Ectodermal cell (in vitro differentiated cells): ENCODE data around the gene VPS33B.
"Not testable (repeated sequence)": the region's sequence is repeated elsewhere in the genome, so short reads cannot be mapped to it uniquely, and the experiment has no call there.

Experiments used
- H3K27ac ChIP-seq: 2 replicates; pipeline ENCODE4 v1.7.0; 2013; ENCODE audit warnings: mild to moderate bottlenecking, low read depth, low read length; ENCODE audit not compliant: insufficient read depth, poor library complexity, severe bottlenecking
- H3K27me3 ChIP-seq: 2 replicates; pipeline ENCODE4 v1.7.0; 2013; ENCODE audit warnings: mild to moderate bottlenecking, low read length; ENCODE audit not compliant: insufficient read depth, control insufficient read depth, poor library complexity, severe bottlenecking
- H3K36me3 ChIP-seq: one replicate; pipeline ENCODE4 v1.7.0; 2013; ENCODE audit warnings: low read length; ENCODE audit not compliant: control insufficient read depth, insufficient read depth
- H3K4me1 ChIP-seq: one replicate; pipeline ENCODE4 v1.7.0; 2013; ENCODE audit warnings: low read length; ENCODE audit not compliant: control insufficient read depth, insufficient read depth
- H3K4me3 ChIP-seq: 2 replicates; pipeline ENCODE4 v1.7.0; 2013; ENCODE audit warnings: low read depth, low read length, control low read depth; ENCODE audit not compliant: insufficient read depth
- H3K9me3 ChIP-seq: 2 replicates; pipeline ENCODE4 v1.7.0; 2013; ENCODE audit warnings: mild to moderate bottlenecking, low read length, moderate library complexity; ENCODE audit not compliant: control insufficient read depth
- WGBS, 2 experiments: methylation state at CpG; one replicate each; pipeline ENCODE4 v1.1.7; 2013; ENCODE audit warnings: missing lambda C conversion rate in 2 of 2; 5-methylcytosine and 5-hydroxymethylcytosine counted together

VPS33B gene

DNA sequence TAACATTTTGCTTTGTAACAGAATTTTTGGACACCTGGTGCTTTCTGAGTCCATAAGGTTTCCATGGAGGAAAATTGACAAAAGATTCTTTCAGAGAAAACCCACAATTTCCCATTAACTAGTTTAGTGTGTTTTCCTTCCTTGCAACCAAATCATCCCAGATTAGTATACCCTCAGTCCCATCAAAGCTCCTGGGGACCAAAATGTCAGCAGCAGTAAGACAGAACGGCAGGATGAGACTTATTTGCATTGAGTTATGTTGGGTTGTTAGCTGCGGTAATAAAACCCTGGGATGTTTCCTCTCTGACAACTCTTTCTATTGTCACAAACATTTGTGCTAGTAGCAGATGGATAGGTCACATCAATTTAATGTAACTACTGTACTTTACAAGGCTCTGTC is 32.4 kb upstream of the VPS33B start:
- Histone ChIP-seq H3K27ac (no peak overlapping the region), H3K27me3 (peaks cover 21% of the 10 kb centered on the region), H3K4me3 (no peak overlapping the region), H3K36me3 (no peaks in the 10 kb centered on the region), H3K4me1 (no peaks in the 10 kb centered on the region), H3K9me3 (no peaks in the 10 kb centered on the region)
- 69 to 88% methylated on average over 2 of the region's 2 CpGs for WGBS, 2 experiments

DNA sequence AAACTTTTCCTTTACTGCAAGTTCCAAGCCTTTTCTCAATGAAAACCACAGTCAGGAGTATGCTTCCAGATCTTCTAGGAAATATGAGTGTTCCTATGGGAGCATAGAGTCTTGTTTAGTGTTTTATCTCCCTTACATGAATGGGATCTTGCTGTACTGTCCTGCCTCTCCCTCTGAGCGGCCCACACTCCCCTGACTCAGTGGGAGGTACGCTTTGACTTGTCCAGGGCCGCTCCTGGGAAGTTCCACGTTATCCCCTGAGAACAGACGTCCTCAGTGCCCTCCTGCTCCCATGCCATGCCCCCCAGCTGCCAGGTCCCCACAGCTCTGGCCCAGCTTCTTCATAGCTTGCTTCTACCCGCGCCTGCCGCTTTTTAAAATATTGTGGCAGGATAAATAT is 28.9 kb upstream of the VPS33B start:
- H3K27ac ChIP-seq, result no peak overlapping the region
- H3K4me3 ChIP-seq, result no peak overlapping the region
- H3K9me3 ChIP-seq, result no peaks in the 10 kb centered on the region
- WGBS, 2 experiments, result 58 to 67% methylated on average over 5 to 7 of the region's 8 CpGs
- H3K36me3 ChIP-seq, result no peaks in the 10 kb centered on the region
- no peaks in the 10 kb centered on the region for H3K4me1 ChIP-seq
- peaks cover 26% of the 10 kb centered on the region for H3K27me3 ChIP-seq

DNA sequence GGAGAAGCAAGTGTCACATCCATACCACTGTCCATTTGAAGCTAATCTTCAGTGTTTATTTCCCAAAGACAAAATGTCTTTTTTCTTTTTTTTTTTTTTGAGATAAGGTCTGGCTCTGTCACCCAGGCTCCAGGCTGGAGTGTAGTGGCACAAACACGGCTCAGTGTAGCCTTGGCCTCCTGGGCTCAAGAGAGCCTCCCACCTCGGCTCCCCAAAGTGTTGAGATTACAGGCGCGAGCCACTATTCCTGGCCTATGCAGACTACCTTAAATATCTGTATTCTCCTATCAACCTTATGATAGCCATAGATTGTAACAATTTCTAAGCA is 27.7 kb upstream of the VPS33B start:
- no peak overlapping the region for H3K4me3 ChIP-seq
- H3K9me3 ChIP-seq, result no peaks in the 10 kb centered on the region
- no peaks in the 10 kb centered on the region for H3K36me3 ChIP-seq
- no peak overlapping the region for H3K27ac ChIP-seq
- WGBS, 2 experiments, result 80 to 85% methylated on average over 4 of the region's 4 CpGs
- H3K27me3 ChIP-seq, result peaks cover 15% of the 10 kb centered on the region
- H3K4me1 ChIP-seq, result no peaks in the 10 kb centered on the region

DNA sequence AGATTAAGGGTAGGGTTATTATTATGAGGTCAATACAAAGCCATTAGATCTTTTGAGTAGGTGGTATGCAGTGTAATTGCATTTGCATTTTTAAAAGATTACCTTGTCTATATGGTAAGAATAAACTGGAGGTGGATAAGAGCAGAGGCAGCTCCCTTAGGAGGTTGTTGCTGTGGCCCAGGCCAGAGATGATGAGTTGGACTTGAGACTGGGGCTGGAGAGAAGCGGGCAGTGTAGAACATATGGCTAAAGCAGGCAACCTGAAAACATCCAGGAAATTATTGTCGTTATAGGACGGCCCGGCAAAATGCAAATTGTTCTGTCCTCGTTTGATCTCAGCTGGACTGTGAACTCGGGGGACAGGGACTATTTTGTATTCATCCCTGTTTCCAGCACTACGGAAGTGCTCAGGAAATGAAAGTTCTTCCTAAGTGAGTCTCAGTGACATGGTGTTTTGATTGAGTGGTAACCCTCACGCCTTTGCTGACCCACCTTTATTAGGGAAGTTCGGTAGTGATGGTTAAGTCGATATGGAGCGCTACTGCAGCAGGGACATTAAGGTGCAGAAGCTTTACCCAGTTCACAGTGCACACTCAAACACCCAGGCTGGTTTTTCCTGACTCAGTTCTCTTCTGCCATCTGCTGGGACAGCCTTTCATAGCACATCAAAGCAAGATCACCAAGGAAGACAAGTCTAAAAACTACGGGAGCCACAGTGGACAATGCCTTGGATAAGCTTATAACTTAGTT is 27.2 kb upstream of the VPS33B start:
- Histone ChIP-seq H3K27me3 (peaks cover 10% of the 10 kb centered on the region), H3K4me3 (no peak overlapping the region), H3K9me3 (no peaks in the 10 kb centered on the region), H3K27ac (no peak overlapping the region), H3K4me1 (no peaks in the 10 kb centered on the region), H3K36me3 (no peaks in the 10 kb centered on the region)
- 55% methylated on average over 12 of the region's 12 CpGs for WGBS, 2 experiments

DNA sequence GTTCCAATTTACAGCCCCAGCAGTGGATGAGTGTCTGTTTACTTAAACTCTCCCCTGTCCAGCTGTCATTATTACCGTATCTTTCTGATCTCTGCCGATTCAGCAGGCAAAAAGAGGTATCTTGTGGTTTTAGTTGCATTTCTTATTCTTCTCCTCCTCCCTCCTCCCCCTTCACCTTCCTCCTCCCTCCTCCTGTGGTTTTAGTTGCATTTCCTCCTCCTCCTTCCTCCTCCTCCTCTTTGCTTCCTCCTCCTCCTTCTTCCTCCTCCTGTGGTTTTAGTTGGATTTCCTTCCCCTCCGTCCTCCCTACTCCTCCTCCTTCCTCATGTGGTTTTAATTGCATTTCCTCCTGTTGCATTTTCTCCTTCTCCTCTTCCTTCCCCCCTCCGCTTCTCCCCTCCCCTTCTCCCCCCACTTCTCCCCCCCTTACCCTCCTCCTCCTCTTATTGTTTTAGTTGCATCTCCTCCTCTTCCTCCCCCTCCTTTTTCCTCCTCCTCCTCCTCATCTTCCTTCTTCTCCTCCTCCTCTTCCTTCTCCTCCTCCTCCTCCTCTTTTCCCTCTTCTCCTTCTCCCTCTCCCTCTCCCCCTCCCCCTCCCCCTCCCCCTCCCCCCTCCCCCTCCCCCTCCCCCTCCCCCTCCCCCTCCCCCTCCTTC is 25.3 kb upstream of the VPS33B start:
- Histone ChIP-seq H3K4me3 (no peak overlapping the region), H3K36me3 (no peaks in the 10 kb centered on the region), H3K9me3 (no peaks in the 10 kb centered on the region), H3K27me3 (peaks cover 10% of the 10 kb centered on the region), H3K27ac (no peak overlapping the region), H3K4me1 (no peaks in the 10 kb centered on the region)
- WGBS, 2 experiments, result 60 to 68% methylated on average over 2 to 3 of the region's 4 CpGs

- H3K4me3 ChIP-seq, result not testable (repeated sequence)
- peaks cover 10% of the 10 kb centered on the region for H3K27me3 ChIP-seq
Observed at GRCh38 chr15:91046056-91046455, 23.7 kb upstream of the VPS33B start.

DNA sequence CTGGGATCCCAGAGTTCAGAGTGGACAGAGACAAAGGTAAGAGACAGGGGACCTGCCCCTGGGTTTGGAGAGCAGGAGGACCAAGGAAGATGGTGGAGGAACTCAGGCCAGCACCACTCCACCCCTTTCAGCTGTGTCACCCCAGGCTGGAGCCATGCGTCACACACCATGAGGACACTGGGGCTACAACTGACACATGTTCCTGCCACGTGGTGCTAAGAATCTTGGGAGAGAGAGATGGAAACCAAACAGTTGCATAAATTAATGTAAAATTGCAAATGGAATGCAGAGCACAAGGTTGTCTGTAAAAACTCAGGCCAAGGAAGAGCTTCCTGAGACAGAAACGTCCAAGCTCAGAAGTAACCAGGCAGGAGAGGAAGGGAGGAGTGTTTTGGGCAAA is 22.7 kb upstream of the VPS33B start:
- Histone ChIP-seq H3K27ac (no peak overlapping the region), H3K9me3 (no peaks in the 10 kb centered on the region), H3K36me3 (no peaks in the 10 kb centered on the region), H3K4me3 (no peak overlapping the region), H3K4me1 (no peaks in the 10 kb centered on the region), H3K27me3 (peaks cover 10% of the 10 kb centered on the region)
- WGBS, 2 experiments, result 78 to 81% methylated on average over 3 of the region's 3 CpGs

More at GRCh38 chr15:91046056-91046455, 23.7 kb upstream of the VPS33B start:
- not testable (repeated sequence) for H3K36me3 ChIP-seq, H3K9me3 ChIP-seq, H3K27ac ChIP-seq, H3K4me1 ChIP-seq

- no peak overlapping the region for H3K27ac ChIP-seq
- H3K27me3 ChIP-seq, result no peaks in the 10 kb centered on the region
- no peaks in the 10 kb centered on the region for H3K9me3 ChIP-seq
- H3K4me3 ChIP-seq, result no peak overlapping the region
- 88 to 93% methylated on average over 11 of the region's 11 CpGs for WGBS, 2 experiments
- H3K4me1 ChIP-seq, result no peaks in the 10 kb centered on the region
- H3K36me3 ChIP-seq, result no peaks in the 10 kb centered on the region
Observed at GRCh38 chr15:91043202-91043874, 20.9 kb upstream of the VPS33B start.

DNA sequence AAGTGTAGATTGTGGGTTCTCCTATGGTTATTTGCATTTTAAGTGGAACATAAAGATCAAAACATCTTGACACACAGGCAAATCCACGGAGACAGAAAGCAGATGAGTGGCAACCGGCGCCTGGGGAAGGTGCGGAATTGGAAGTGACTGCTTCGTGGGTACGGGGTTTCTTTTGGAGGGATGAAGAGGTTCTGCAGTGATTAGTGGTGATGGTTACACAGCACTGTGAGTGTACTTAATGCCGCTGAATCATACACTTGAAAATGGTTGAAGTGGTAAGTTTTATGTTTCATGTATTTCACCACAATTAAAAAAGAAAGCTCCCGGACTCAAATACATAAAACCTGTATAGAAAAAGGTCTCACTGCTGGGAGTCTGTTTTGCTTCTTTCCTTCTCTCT is 18.5 kb upstream of the VPS33B start:
- no peak overlapping the region for H3K27ac ChIP-seq
- WGBS, 2 experiments, result 88 to 91% methylated on average over 8 of the region's 8 CpGs
- H3K4me1 ChIP-seq, result no peaks in the 10 kb centered on the region

DNA sequence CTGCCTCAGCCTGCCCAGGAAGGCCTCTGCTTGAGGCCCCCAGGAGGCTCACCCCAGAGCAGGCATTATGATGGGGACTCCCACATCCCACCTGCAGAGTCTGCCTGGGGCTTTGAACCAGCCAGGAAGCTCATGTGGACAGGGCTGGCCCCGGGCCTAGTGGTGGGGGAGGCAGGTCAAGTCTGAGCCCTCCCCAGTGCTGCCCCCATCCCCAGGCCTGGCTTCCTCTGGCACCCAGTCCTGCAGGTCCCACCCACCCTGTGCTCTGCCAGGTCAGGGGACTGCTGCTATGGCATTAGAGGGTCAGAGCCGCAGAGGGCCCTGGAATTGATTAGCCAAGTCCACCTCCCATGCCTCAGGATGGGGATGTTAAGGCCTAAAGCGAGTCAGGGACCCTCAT is 17.6 kb upstream of the VPS33B start:
- Histone ChIP-seq H3K27me3 (no peaks in the 10 kb centered on the region), H3K4me1 (no peaks in the 10 kb centered on the region), H3K9me3 (no peaks in the 10 kb centered on the region), H3K4me3 (no peak overlapping the region), H3K36me3 (no peaks in the 10 kb centered on the region), H3K27ac (no peak overlapping the region)
- 84% methylated on average over 3 of the region's 3 CpGs for WGBS, 2 experiments

More for the DNA sequence above, 18.5 kb upstream of the VPS33B start:
- Histone ChIP-seq H3K27me3 (no peaks in the 10 kb centered on the region), H3K4me3 (no peak overlapping the region), H3K9me3 (no peaks in the 10 kb centered on the region), H3K36me3 (no peaks in the 10 kb centered on the region)
